Measurements from ENCODE around the gene DDX1.

GRCh38 chr2:15626967-15627366 lies 35.3 kb downstream of the DDX1 start:
- TF ChIP-seq CTCF (conservative IDR thresholded peaks at IDR 0.05; ENCODE audit: low read depth, low read length): no peak
- TF ChIP-seq SMC3 (IDR thresholded peaks at IDR 0.05; ENCODE audit: low read depth, low read length): no peak
- no peak for TF ChIP-seq POLR2A (IDR thresholded peaks at IDR 0.05; ENCODE audit: low read depth, low read length)
- no peak for TF ChIP-seq MXI1 (IDR thresholded peaks at IDR 0.05; ENCODE audit: borderline replicate concordance, low read depth, low read length)
- no peak for TF ChIP-seq FOS (IDR thresholded peaks at IDR 0.05; ENCODE audit: low read depth, low read length)
- no peak for TF ChIP-seq RFX5 (IDR thresholded peaks at IDR 0.05; ENCODE audit: low read depth, low read length)
- no peak for TF ChIP-seq RAD21 (IDR thresholded peaks at IDR 0.05; ENCODE audit: low read length)
- no peak for TF ChIP-seq ELK1 (IDR thresholded peaks at IDR 0.05; ENCODE audit: borderline replicate concordance, low read depth, low read length)
- no peak for TF ChIP-seq NFE2L2 (IDR thresholded peaks at IDR 0.05; ENCODE audit: low read depth, low read length)
- TF ChIP-seq BHLHE40 (IDR thresholded peaks at IDR 0.05; ENCODE audit: low read depth, low read length): no peak
- no peak for TF ChIP-seq RCOR1 (IDR thresholded peaks at IDR 0.05; ENCODE audit: insufficient replicate concordance, low read length)
- TF ChIP-seq CEBPB (IDR thresholded peaks at IDR 0.05; ENCODE audit: low read depth, low read length): no peak
- TF ChIP-seq USF2 (IDR thresholded peaks at IDR 0.05; ENCODE audit: low read depth, low read length): no peak
- TF ChIP-seq MAZ (IDR thresholded peaks at IDR 0.05; ENCODE audit: borderline replicate concordance, low read depth, low read length): no peak

All from IMR-90 (cell line).